Measurements from ENCODE around the gene CASTOR1. TPM values are rescaled to one million over a fixed set of nuclear protein-coding genes. Genes with fewer than 3 reads are reported as not detected.

The CASTOR1 gene
- total and polyA plus RNA-seq, 12 donors: 2.8 to 14.7 (median 6.2) TPM

- peak overlapping the region in 6 of 10 donors; percentile 10 to 88 (median 54) for H3K27ac ChIP-seq
- peaks cover 0 to 45% (median 41%) of the 10 kb centered on the region in 7 donors for H3K27me3 ChIP-seq
- ATAC-seq: peak in 2 of 8 donors; percentile 1 to 2
- intact Hi-C loops (cut with DNase I): loop anchor here in 1 of 10 donors (5.0 kb wide), 1 partner anchor 45 kb away; no protein-coding TSS in a partner anchor
- no peaks in the 10 kb centered on the region for H3K9me3 ChIP-seq
- no peak overlapping the region for H3K4me3 ChIP-seq
- H3K4me1 ChIP-seq: peaks cover 5 to 68% (median 21%) of the 10 kb centered on the region in 9 donors
- TF ChIP-seq, protein P1, sequence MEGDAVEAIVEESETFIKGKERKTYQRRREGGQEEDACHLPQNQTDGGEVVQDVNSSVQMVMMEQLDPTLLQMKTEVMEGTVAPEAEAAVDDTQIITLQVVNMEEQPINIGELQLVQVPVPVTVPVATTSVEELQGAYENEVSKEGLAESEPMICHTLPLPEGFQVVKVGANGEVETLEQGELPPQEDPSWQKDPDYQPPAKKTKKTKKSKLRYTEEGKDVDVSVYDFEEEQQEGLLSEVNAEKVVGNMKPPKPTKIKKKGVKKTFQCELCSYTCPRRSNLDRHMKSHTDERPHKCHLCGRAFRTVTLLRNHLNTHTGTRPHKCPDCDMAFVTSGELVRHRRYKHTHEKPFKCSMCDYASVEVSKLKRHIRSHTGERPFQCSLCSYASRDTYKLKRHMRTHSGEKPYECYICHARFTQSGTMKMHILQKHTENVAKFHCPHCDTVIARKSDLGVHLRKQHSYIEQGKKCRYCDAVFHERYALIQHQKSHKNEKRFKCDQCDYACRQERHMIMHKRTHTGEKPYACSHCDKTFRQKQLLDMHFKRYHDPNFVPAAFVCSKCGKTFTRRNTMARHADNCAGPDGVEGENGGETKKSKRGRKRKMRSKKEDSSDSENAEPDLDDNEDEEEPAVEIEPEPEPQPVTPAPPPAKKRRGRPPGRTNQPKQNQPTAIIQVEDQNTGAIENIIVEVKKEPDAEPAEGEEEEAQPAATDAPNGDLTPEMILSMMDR (IDR thresholded peaks at IDR 0.05): no peak
- DNase-seq: no peak
- WGBS, 2 donors: 71 to 74% methylated on average over 22 of the region's 22 CpGs
- no peaks in the 10 kb centered on the region for H3K36me3 ChIP-seq
Measured at GRCh38 chr22:30252411-30253204, 36.7 kb downstream of the CASTOR1 start.

DNA sequence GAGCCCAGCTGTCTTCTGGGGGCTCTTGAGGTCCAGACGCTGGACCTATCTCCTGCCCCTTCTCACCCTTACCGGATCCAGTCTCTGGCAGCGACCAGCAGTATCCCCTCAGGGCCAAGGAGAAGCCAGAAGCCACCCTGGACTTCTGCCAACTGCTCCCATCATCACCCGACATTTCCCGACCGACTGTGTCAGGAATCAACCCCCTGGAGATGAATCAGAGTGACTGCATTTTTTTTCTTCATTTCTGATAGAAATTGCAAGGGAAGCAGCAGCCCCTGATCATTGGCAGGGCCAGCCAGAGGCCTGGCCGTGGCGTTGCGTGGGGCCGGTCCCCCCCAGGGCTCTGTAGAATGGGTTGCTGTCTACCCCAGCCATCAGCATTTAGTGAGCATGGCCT, 37.6 kb downstream of the CASTOR1 start:
- Histone ChIP-seq H3K36me3 (no peaks in the 10 kb centered on the region), H3K27me3 (peaks cover 3 to 49% (median 44%) of the 10 kb centered on the region in 7 donors), H3K4me3 (no peak overlapping the region), H3K9me3 (no peaks in the 10 kb centered on the region), H3K27ac (peak overlapping the region in 5 of 10 donors; percentile 48 to 88 (median 56)), H3K4me1 (peaks cover 5 to 77% (median 24%) of the 10 kb centered on the region in 9 donors)
- 47 to 51% methylated on average over 10 of the region's 10 CpGs for WGBS, 2 donors
- TF ChIP-seq, protein P1 (IDR thresholded peaks at IDR 0.05): no peak
- no peak for ATAC-seq
- intact Hi-C loops (cut with DNase I): loop anchor here in 1 of 10 donors (5.0 kb wide), 1 partner anchor 44 kb away; no protein-coding TSS in a partner anchor
- DNase-seq: peak; percentile 54

DNA sequence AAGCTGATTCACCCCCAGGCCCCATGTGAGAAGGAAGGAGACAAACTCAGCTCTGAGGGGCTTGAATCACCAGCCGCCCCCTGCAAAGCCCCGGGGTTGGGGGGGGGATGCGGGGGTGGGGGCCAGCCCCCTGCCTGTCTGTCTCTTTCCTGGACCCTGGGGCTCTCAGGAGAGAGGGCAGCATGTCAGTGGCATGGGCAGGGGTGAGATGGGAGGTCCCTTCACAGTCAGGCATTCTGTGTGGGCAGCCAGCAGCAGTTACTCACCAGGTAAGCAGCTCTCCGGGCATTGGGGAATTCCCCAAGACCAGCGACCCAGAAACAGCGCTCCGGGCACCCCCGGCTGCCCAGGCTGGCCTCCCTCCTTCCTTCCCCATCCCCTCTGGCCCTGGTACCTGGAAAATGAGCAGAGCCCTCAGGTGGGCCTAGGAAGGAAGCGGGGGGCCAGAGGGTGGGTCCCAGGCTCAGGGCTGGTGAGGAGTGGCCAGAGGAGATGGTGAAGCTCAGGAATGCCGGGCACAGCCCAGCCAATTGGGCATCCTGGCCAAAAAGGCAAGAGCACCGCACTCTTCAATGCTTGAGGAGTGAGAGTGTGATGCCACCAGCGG, 38.5 kb downstream of the CASTOR1 start:
- TF ChIP-seq, protein P1 (IDR thresholded peaks at IDR 0.05): no peak
- WGBS, 2 donors: 73 to 75% methylated on average over 12 of the region's 12 CpGs
- DNase-seq (no peak), ATAC-seq (no peak)
- Histone ChIP-seq H3K36me3 (no peaks in the 10 kb centered on the region), H3K9me3 (no peaks in the 10 kb centered on the region), H3K27ac (peak overlapping the region in 4 of 10 donors; percentile 8 to 88 (median 43)), H3K4me3 (no peak overlapping the region), H3K4me1 (peaks cover 2 to 77% (median 31%) of the 10 kb centered on the region in 9 donors), H3K27me3 (peaks cover 3 to 59% (median 47%) of the 10 kb centered on the region in 7 donors)
- intact Hi-C loops (cut with DNase I): loop anchor here in 1 of 10 donors (5.0 kb wide), 1 partner anchor 43 kb away; no protein-coding TSS in a partner anchor

DNA sequence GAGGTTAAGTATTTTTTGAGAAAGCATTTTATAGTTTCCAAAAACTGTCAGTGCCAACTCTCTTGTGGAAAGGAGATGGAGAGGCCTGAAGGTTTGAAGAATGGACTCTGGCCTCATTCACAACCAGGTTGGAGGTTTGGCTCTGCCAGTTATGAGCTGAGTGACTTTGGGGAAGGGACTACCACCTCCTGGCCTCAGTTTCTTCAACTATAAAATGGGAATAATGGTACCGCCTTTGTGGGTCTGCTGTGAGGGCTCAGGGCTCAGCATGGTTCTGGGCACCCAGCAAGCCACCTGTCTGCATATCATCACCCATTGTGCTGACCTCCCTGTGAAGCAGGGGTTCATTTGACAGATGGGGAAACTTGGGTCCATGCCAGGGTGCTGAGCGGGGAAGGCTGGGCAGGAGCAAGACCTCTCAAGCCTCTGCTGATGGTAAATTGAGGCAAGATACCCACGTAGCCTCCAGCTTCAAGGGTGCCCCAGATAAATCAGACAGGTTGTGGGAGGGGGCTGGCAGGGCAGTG, 39.2 kb downstream of the CASTOR1 start:
- 89 to 91% methylated on average over 3 of the region's 3 CpGs for WGBS, 2 donors
- no peak for ATAC-seq
- peaks cover 3 to 62% (median 50%) of the 10 kb centered on the region in 7 donors for H3K27me3 ChIP-seq
- DNase-seq: no peak
- intact Hi-C loops (cut with DNase I): loop anchor here in 1 of 10 donors (5.0 kb wide), 1 partner anchor 43 kb away; no protein-coding TSS in a partner anchor
- H3K4me1 ChIP-seq: peaks cover 4 to 77% (median 33%) of the 10 kb centered on the region in 9 donors
- TF ChIP-seq, protein P1 (IDR thresholded peaks at IDR 0.05): no peak
- H3K4me3 ChIP-seq: no peak overlapping the region
- H3K9me3 ChIP-seq: no peaks in the 10 kb centered on the region
- no peaks in the 10 kb centered on the region for H3K36me3 ChIP-seq
- H3K27ac ChIP-seq: peak overlapping the region in 2 of 10 donors; percentile 22 to 88

Data from heart right ventricle (tissue), 16 donors.